GM18505 (cell line): ENCODE measurements around the gene STXBP1.

Source experiments
- ATAC-seq: cut with Tn5 transposase; IDR thresholded peaks from one replicate; pipeline ENCODE4 v1.9.1; 2021; ENCODE audit not compliant: unreplicated experiment
- POLR2A ChIP-seq: IDR thresholded peaks from 4 replicates; pipeline ENCODE4 v1.6.1; 2011; ENCODE audit warnings: borderline replicate concordance; ENCODE audit not compliant: insufficient read depth, insufficient read length; ENCODE audit errors: extremely low read depth

STXBP1 gene

GRCh38 chr9:127707766-127708165 is 95.7 kb downstream of the STXBP1 start:
- no peak for ATAC-seq
- TF ChIP-seq POLR2A, result no peak

- TF ChIP-seq POLR2A, result no peak
- no peak for ATAC-seq
Observed at GRCh38 chr9:127708952-127709587, 97.0 kb downstream of the STXBP1 start.

- TF ChIP-seq POLR2A, result no peak
Observed at GRCh38 chr9:127710204-127710783, 98.2 kb downstream of the STXBP1 start.

GRCh38 chr9:127711226-127711701 is 99.2 kb downstream of the STXBP1 start:
- no peak for TF ChIP-seq POLR2A
- ATAC-seq, result no peak

More at GRCh38 chr9:127710204-127710783, 98.2 kb downstream of the STXBP1 start:
- no peak for ATAC-seq

- no peak for TF ChIP-seq POLR2A
- no peak for ATAC-seq
Observed at GRCh38 chr9:127711831-127712274, 99.8 kb downstream of the STXBP1 start.

GRCh38 chr9:127712371-127712770 is 100.3 kb downstream of the STXBP1 start:
- no peak for ATAC-seq
- no peak for TF ChIP-seq POLR2A

DNA sequence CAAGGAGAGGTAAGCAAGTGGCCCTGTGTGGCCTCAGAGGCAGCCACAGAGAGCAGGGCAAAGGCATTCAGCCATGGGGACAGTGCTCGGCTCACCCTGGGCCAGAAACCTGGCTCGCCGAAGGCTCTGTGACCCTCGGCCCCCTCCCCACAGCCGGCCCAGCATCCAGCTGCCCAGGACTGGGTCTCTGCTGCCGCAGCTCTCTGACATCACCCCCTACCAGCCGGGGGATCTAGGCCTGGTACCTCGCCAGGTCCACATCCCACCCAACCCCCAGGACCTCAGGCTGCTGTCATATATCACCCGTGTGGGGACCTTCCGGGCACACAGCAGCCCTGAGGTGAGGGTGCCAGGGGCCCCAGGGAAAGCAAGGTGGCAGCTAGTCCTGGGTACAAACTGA is 100.8 kb downstream of the STXBP1 start:
- no peak for ATAC-seq
- no peak for TF ChIP-seq POLR2A

DNA sequence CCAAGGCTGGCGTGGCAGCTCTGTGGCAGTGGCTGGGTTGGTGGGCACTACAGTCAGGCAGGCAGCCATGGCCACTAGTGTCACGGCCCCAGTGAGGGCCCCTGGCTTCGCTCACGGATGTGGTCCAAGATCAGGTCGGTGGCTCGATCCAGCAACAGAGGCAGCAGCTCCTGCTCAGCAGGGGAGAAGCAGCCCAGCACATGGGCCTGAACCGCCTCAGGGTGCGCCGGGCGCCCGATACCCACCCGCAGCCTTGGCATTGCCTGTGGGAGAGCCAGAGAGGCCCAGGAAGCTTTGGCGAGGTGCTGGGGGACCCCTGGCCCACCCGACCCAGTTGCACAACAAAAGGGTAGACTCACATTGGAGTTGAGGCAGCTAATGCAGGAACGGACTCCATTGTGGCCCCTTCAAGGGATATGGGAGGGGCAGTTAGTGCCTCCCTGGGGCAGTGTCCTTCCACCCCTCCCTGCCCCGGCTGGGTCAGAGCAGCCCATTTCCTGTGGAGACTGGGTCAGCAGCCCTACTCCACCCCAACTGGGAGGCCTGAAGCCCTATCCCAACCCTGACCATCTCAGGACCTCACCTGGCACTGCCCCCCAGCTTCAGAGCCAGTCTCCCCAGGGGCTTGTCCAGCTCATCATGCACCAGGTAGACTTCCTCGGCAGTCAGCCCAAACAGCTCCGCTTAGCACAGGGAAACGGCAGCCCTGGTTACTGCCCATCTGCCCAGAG is 102.1 kb downstream of the STXBP1 start:
- ATAC-seq, result no peak
- TF ChIP-seq POLR2A, result no peak

DNA sequence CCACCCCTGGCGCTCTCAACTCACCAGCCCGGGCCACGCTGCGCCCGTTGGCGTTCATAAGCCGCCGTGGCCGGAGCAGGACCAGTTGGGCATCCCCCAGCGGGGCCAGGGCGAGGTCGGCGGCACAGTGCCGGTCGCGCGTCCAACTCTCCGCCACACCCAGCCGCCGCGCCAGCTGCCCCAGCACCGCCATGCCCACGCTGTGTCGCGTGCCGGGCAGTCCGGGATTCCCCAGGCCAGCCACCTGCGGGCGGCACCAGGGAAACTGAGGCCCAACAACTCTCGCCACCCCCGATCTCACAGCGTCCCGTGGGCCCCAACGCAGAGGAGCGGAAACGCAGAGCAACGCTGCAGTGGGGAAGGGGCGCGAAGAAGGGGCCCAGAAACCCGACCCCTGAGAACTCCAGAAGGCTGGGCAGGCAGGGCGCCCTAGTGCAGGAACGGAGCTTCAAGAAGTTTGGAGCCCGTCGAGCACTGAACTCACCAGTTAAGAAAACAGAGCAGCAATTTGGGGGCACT is 102.9 kb downstream of the STXBP1 start:
- no peak for TF ChIP-seq POLR2A
- peak; percentile 10 for ATAC-seq

DNA sequence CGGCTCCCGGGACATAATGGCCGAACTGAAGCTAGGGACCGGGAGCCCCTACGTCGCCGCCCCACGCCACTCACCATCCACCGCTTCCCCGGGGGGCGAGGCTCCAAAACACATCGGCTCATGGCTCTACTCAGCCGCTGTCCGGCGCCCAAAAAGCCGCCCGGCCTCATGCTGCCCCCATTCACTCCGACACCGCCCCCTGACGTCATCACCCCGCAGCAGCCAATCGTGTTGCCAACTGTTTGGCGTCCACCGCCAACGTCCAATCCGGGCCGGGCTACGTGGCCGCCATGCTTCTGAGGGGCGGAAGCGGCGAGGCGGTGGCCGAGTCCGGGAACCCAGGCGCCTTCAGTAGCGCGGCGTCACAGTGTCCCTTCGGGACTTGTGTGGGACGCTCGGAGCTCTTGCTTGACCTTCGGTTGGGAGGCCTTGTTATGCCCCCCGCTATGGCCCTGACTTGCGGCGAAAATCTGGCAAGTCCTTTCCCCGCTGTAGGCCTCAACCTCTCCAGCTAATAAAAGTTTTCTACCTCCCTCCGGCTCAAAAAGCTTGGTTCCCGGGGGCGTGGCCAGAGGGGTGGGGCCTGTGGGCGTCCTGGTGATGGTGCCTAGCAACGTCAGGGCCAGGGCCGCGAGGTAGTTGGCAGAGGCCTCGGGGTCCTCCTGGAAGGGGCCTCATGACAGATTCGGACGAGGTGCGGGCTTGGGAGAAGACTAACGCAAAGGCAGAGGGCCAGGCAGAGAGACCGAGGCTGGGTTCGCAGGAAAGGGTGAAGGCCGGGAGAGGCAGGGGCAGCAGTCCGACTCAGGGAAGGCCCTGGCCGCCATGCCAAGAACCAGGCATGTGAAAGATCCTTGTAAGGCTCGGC is 103.6 kb downstream of the STXBP1 start, which contains the start of the genes PTRH1 and TTC16:
Gene PTRH1, minus strand, starts transcription at position 194 of the 868 bp plus-strand sequence. Its CDS starts 24 bp downstream, at position 170.
Gene TTC16, plus strand, starts transcription at position 610 of the 868 bp plus-strand sequence. Its CDS starts 67 bp downstream, at position 677.
- ATAC-seq, result peak; percentile 85
- TF ChIP-seq POLR2A, result peak; percentile 26

- ATAC-seq, result no peak
- no peak for TF ChIP-seq POLR2A
Observed at GRCh38 chr9:127716412-127716811, 104.3 kb downstream of the STXBP1 start.

DNA sequence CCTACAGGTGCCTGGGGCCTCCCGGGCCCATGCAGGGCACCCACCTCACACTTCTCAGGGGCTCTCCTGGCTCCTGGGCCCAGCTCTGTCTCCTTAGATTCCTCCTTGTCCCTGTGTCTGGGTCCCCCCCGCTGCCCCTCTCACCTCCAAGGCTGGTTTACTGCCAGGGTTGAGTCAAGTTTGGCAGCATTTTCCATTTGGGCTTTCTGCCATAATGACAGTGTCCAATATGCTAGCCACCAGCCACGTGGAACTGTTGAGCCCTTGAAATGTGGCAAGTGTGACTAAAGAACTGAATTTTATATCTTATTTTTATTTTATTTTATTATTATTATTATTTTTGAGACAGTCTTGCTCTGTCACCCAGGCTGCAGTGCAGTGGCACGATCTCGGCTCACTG is 105.7 kb downstream of the STXBP1 start:
- ATAC-seq, result no peak
- TF ChIP-seq POLR2A, result no peak
